ENCODE data around the gene SPSB1.

Gene SPSB1

DNA sequence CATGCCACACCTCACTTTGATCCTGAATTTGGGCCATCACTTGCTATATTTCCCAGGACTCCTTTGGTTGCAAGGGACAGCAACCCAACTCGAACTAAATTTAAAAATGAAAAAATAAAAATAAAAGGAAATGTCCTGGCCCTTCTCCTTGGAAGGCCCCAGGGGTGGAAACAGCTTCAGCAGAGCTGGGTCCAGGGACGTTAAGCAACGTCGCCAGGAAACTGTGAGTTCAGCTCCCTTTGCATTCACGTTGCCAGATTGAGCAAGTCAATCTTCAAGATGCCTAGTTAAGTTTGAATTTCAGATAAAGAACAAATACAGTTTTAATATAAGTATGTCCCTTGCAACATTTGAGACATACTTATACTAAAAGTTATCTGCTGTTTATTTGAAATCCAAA lies 14.6 kb upstream of the SPSB1 start:
- no peak for DNase-seq (ENCODE audit: low read depth)
- H3K4me3 ChIP-seq (ENCODE audit: control insufficient read depth, low read depth, low read length): no peak overlapping the region
- TF ChIP-seq, protein P1, sequence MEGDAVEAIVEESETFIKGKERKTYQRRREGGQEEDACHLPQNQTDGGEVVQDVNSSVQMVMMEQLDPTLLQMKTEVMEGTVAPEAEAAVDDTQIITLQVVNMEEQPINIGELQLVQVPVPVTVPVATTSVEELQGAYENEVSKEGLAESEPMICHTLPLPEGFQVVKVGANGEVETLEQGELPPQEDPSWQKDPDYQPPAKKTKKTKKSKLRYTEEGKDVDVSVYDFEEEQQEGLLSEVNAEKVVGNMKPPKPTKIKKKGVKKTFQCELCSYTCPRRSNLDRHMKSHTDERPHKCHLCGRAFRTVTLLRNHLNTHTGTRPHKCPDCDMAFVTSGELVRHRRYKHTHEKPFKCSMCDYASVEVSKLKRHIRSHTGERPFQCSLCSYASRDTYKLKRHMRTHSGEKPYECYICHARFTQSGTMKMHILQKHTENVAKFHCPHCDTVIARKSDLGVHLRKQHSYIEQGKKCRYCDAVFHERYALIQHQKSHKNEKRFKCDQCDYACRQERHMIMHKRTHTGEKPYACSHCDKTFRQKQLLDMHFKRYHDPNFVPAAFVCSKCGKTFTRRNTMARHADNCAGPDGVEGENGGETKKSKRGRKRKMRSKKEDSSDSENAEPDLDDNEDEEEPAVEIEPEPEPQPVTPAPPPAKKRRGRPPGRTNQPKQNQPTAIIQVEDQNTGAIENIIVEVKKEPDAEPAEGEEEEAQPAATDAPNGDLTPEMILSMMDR (conservative IDR thresholded peaks at IDR 0.05; ENCODE audit: control insufficient read depth, insufficient read depth, low read depth, low read length): no peak

DNA sequence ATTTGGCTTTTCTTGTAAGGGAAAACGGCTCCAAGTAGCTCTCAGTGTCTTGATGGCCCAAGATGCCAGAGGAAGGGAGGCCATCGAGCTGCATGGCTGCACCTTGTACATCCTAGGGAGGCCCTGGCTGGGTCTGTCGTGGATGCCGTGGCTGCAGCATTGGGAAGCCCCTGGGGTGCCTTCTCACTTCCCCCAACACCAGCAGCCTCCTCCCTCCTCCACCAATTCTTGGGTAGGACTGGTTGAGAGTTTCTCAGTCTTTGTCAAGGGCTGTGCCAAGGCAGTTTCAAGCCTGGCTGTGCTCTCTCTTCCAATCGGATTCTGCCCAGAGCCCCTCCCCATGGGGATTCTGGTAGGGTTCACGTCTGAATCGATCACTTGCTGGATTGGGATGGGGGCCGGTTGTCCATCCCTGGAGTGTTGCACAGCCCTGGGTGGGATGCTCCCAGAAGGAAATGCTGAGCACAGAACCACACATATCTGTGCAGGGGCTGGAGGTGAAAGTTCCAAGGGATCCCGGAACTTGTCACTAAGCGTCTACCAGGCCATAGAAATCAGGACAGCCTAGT lies 14.0 kb upstream of the SPSB1 start:
- DNase-seq (ENCODE audit: low read depth): no peak

DNA sequence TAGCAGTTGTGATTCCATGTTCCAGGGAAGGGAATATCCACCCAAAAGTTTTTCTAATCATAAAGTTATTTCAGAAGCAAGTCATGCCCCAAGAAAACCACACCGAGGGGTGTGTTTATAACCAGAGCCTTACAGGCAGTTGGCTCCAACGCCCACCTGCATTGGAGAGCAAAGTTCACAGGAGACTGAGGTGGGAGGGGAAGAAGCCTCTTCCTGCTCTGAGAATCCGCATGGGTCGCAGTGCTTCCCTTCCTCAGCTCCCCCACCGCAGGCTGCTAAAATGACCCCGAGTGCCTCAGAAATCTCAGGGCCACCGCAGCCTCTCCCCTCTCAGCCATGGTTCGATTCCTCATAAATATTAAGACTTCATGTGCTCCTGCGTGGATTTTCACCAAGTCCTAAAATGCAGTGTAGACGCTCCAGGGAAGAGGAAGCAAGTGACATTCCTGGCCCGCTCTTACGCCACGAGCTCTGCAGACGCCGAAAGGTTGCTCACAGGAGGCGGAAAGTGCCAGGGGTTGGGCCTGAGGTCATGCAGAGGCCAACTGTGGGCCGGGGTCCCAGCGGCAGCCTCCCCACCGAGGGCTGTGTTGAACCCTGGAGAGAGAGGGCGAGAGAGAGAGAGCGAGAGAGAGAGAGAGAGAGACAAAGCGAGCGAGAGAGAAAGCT lies 13.4 kb upstream of the SPSB1 start:
- peak; percentile 69 for DNase-seq (ENCODE audit: low read depth)
- H3K4me3 ChIP-seq (ENCODE audit: control insufficient read depth, low read depth, low read length): no peak overlapping the region
- TF ChIP-seq, protein P1 (conservative IDR thresholded peaks at IDR 0.05; ENCODE audit: control insufficient read depth, insufficient read depth, low read depth, low read length): no peak

More for the DNA sequence above, 14.0 kb upstream of the SPSB1 start:
- no peak overlapping the region for H3K4me3 ChIP-seq (ENCODE audit: control insufficient read depth, low read depth, low read length)
- TF ChIP-seq, protein P1 (conservative IDR thresholded peaks at IDR 0.05; ENCODE audit: control insufficient read depth, insufficient read depth, low read depth, low read length): no peak

DNA sequence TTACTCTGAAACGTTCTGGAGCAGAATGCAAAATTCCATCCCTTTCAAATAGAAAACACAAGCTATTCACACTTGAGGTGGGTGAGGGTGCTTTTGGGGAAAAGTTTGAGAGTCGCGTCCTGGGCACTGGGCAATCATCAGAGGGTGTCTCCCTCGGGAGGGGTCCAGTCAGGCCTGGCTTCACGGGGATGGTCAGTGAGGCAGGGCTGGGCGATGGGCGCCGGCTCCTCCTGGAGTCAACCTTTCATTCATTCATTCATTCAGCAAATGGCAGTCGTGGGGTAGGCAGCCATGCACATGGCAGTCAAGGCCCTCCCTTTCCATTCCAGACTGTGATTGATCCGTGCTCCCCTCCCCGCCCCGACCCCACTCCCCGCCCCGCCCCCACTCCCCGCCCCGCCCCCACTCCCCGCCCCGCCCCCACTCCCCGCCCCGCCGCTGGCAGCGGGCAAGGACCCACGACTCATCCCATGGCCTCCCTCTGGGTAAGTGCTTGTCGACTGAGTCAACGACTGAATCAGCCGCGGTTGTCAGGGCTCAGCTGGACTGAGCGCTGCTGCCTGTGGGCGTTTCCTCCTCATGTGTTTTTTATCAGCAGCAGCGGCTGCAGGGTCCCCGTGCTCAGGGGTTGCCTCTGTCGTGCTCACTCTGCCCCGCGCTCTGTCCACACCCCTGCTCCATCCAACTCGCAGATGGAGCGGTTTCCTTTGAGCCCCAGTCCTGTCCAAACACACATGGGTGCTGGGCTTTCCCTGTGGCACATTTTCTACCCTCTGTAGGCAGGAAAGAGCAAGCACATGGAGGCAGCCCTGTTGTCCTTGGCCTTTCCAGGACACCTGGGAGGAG lies 12.5 kb upstream of the SPSB1 start:
- TF ChIP-seq, protein P1 (conservative IDR thresholded peaks at IDR 0.05; ENCODE audit: control insufficient read depth, insufficient read depth, low read depth, low read length): no peak
- DNase-seq (ENCODE audit: low read depth): peak; percentile 96
- no peak overlapping the region for H3K4me3 ChIP-seq (ENCODE audit: control insufficient read depth, low read depth, low read length)

DNA sequence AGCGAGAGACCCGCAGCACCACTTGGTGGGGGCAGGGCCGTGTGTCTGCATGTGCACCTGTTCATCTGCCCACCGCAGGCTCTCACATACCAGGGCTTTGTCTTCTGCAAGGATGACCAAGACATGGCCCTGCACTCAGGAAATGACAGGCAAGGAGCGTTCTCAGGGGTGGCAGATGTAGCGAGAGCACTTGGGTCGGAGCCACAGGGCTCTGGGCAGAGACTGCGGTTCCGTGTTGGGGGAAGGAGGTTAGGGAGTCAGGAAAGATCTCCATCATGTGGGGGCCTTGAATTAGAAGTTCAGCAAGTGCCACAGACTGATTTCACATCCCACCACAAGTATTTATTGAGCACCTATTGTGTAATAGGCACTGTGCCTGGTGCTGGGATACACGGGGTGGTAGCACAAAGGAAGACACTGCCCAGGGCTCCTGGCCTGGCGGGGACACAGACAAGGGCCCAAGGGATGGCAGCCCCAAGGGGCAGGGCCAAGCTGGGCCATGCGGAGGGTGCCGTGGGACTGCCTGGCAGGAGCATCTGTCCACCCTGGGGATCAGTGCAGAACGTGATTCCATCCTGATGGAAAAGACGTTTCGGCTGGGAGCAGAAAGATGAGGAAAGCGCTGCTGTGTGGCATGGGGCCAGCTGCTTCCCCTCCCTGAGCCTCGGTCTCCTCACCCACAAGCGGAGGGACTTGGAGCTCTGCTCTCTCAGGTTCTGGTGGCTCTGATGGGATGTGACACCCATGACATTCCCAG lies 11.4 kb upstream of the SPSB1 start:
- DNase-seq (ENCODE audit: low read depth): peak; percentile 63
- TF ChIP-seq, protein P1 (conservative IDR thresholded peaks at IDR 0.05; ENCODE audit: control insufficient read depth, insufficient read depth, low read depth, low read length): no peak
- no peak overlapping the region for H3K4me3 ChIP-seq (ENCODE audit: control insufficient read depth, low read depth, low read length)

Measured in fibroblast of mammary gland (primary cell).